Karpas-422 (cell line): Measurements from ENCODE around the gene SYT9. TPM values are rescaled to one million over a fixed set of nuclear protein-coding genes. Genes with fewer than 3 reads are reported as not detected.

Experiments used
- DNase-seq: peaks from one replicate; pipeline ENCODE4 v3.0.0-alpha.2; 2015
- H2AFZ ChIP-seq: fragments of 200-600 bp; sonication (generic); 2 replicates; pipeline ENCODE4 v1.6.1; 2014; ENCODE audit warnings: antibody characterized with exemption, low read length, mixed read lengths
- H3K27ac ChIP-seq: fragments of 200-600 bp; sonication (generic); 2 replicates; pipeline ENCODE4 v1.5.1; 2014; ENCODE audit warnings: mild to moderate bottlenecking, low read length, moderate library complexity
- H3K27me3 ChIP-seq: fragments of 200-600 bp; sonication (generic); 2 replicates; pipeline ENCODE4 v1.6.1; 2014; ENCODE audit warnings: low read length, mixed read lengths
- H3K36me3 ChIP-seq: fragments of 200-600 bp; sonication (generic); 2 replicates; pipeline ENCODE4 v1.6.1; 2014; ENCODE audit warnings: low read length, mixed read lengths; ENCODE audit not compliant: insufficient read depth
- H3K4me1 ChIP-seq: fragments of 200-600 bp; sonication (generic); 2 replicates; pipeline ENCODE4 v1.6.1; 2014; ENCODE audit warnings: mild to moderate bottlenecking, low read length, mixed read lengths
- H3K4me2 ChIP-seq: fragments of 200-600 bp; sonication (generic); 2 replicates; pipeline ENCODE4 v1.6.1; 2014; ENCODE audit warnings: low read length, low read depth, mild to moderate bottlenecking; ENCODE audit not compliant: poor library complexity, severe bottlenecking
- H3K4me3 ChIP-seq: fragments of 200-600 bp; sonication (generic); 2 replicates; pipeline ENCODE4 v1.5.1; 2014; ENCODE audit warnings: mild to moderate bottlenecking, antibody characterized with exemption, low read length, mixed read lengths
- H3K79me2 ChIP-seq: fragments of 200-600 bp; sonication (generic); 2 replicates; pipeline ENCODE4 v1.6.1; 2014; ENCODE audit warnings: mild to moderate bottlenecking, low read length, mixed read lengths
- H3K9ac ChIP-seq: fragments of 200-600 bp; sonication (generic); 2 replicates; pipeline ENCODE4 v1.6.0; 2014; ENCODE audit warnings: low read length
- H3K9me2 ChIP-seq: fragments of 200-600 bp; sonication (generic), shearing (Covaris generic); replicated peaks from 2 replicates; pipeline ENCODE4 v1.6.0; 2014; ENCODE audit warnings: mild to moderate bottlenecking, low read length, moderate library complexity; ENCODE audit not compliant: insufficient read depth
- H3K9me3 ChIP-seq: fragments of 300-700, 200-600 bp; sonication (generic); 2 replicates; pipeline ENCODE4 v1.6.1; 2014; ENCODE audit warnings: low read length, mixed read lengths
- H4K20me1 ChIP-seq: fragments of 200-600 bp; sonication (generic); 2 replicates; pipeline ENCODE4 v1.6.1; 2014; ENCODE audit warnings: mild to moderate bottlenecking, antibody characterized with exemption, low read length, low read depth; ENCODE audit not compliant: insufficient read depth
- total RNA-seq: library from RNA; depleted of rRNA; stranded (reverse); fragments of >200 nt; shearing (Covaris generic); gene quantifications from 2 replicates; pipeline ENCODE4 v1.2.3, GENCODE V29; 2014; ENCODE audit warnings: low replicate concordance

Gene SYT9
- total RNA-seq, 1 experiment from 2014 or later = not detected

- Histone ChIP-seq H3K4me2 (no peak overlapping the region), H3K27ac (no peak overlapping the region), H2AFZ (no peak overlapping the region), H4K20me1 (no peaks in the 10 kb centered on the region), H3K27me3 (no peaks in the 10 kb centered on the region), H3K4me3 (no peak overlapping the region), H3K9me2 (no peaks in the 10 kb centered on the region), H3K36me3 (no peaks in the 10 kb centered on the region), H3K9me3 (no peaks in the 10 kb centered on the region), H3K79me2 (no peaks in the 10 kb centered on the region), H3K4me1 (peaks cover 5% of the 10 kb centered on the region), H3K9ac (no peak overlapping the region)
- peak; percentile 19 for DNase-seq
These were observed 163.5 kb downstream of the SYT9 start for GRCh38 chr11:7414973-7415817.

GRCh38 chr11:7416080-7416479 is 164.4 kb downstream of the SYT9 start:
- Histone ChIP-seq H3K9me3 (no peaks in the 10 kb centered on the region), H3K27ac (no peak overlapping the region), H3K27me3 (no peaks in the 10 kb centered on the region), H3K79me2 (no peaks in the 10 kb centered on the region), H3K9ac (no peak overlapping the region), H2AFZ (no peak overlapping the region), H4K20me1 (no peaks in the 10 kb centered on the region), H3K4me1 (peaks cover 5% of the 10 kb centered on the region), H3K9me2 (no peaks in the 10 kb centered on the region), H3K4me2 (no peak overlapping the region), H3K4me3 (no peak overlapping the region), H3K36me3 (no peaks in the 10 kb centered on the region)
- DNase-seq = no peak

GRCh38 chr11:7417328-7417727 is 165.6 kb downstream of the SYT9 start:
- H3K36me3 ChIP-seq = no peaks in the 10 kb centered on the region
- H3K79me2 ChIP-seq = no peaks in the 10 kb centered on the region
- H3K4me3 ChIP-seq = no peak overlapping the region
- H3K27ac ChIP-seq = no peak overlapping the region
- H3K9me3 ChIP-seq = no peaks in the 10 kb centered on the region
- no peaks in the 10 kb centered on the region for H3K27me3 ChIP-seq
- H3K4me1 ChIP-seq = peaks cover 5% of the 10 kb centered on the region
- no peak overlapping the region for H2AFZ ChIP-seq
- no peaks in the 10 kb centered on the region for H3K9me2 ChIP-seq
- no peak overlapping the region for H3K9ac ChIP-seq
- H3K4me2 ChIP-seq = no peak overlapping the region
- no peak for DNase-seq
- H4K20me1 ChIP-seq = no peaks in the 10 kb centered on the region

GRCh38 chr11:7418061-7418460 is 166.4 kb downstream of the SYT9 start:
- no peaks in the 10 kb centered on the region for H3K36me3 ChIP-seq
- no peak overlapping the region for H3K4me3 ChIP-seq
- no peaks in the 10 kb centered on the region for H3K9me2 ChIP-seq
- no peak overlapping the region for H3K9ac ChIP-seq
- no peak overlapping the region for H3K27ac ChIP-seq
- no peaks in the 10 kb centered on the region for H3K9me3 ChIP-seq
- peaks cover 5% of the 10 kb centered on the region for H3K4me1 ChIP-seq
- H3K27me3 ChIP-seq = no peaks in the 10 kb centered on the region
- no peak overlapping the region for H3K4me2 ChIP-seq
- H2AFZ ChIP-seq = no peak overlapping the region
- no peaks in the 10 kb centered on the region for H3K79me2 ChIP-seq
- DNase-seq = no peak
- H4K20me1 ChIP-seq = no peaks in the 10 kb centered on the region

GRCh38 chr11:7418906-7419305 is 167.2 kb downstream of the SYT9 start:
- Histone ChIP-seq H3K4me1 (peaks cover 5% of the 10 kb centered on the region), H3K9me3 (no peaks in the 10 kb centered on the region), H3K4me2 (no peak overlapping the region), H3K36me3 (no peaks in the 10 kb centered on the region), H3K27me3 (no peaks in the 10 kb centered on the region), H3K4me3 (no peak overlapping the region), H3K79me2 (no peaks in the 10 kb centered on the region), H2AFZ (no peak overlapping the region), H3K9ac (no peak overlapping the region), H3K9me2 (no peaks in the 10 kb centered on the region), H4K20me1 (no peaks in the 10 kb centered on the region), H3K27ac (no peak overlapping the region)
- no peak for DNase-seq

- Histone ChIP-seq H3K9ac (no peak overlapping the region), H3K4me1 (peaks cover 5% of the 10 kb centered on the region), H2AFZ (no peak overlapping the region), H3K79me2 (no peaks in the 10 kb centered on the region), H3K9me2 (no peaks in the 10 kb centered on the region), H3K27ac (no peak overlapping the region), H3K9me3 (no peaks in the 10 kb centered on the region), H4K20me1 (no peaks in the 10 kb centered on the region), H3K27me3 (no peaks in the 10 kb centered on the region), H3K4me3 (no peak overlapping the region), H3K4me2 (no peak overlapping the region), H3K36me3 (no peaks in the 10 kb centered on the region)
- DNase-seq = no peak
These were observed 169.4 kb downstream of the SYT9 start for GRCh38 chr11:7421136-7421535.

- Histone ChIP-seq H3K4me1 (peaks cover 5% of the 10 kb centered on the region), H4K20me1 (no peaks in the 10 kb centered on the region), H3K36me3 (no peaks in the 10 kb centered on the region), H3K27ac (no peak overlapping the region), H3K9ac (no peak overlapping the region), H3K9me3 (no peaks in the 10 kb centered on the region), H3K79me2 (no peaks in the 10 kb centered on the region), H3K9me2 (no peaks in the 10 kb centered on the region), H3K27me3 (no peaks in the 10 kb centered on the region), H2AFZ (no peak overlapping the region), H3K4me3 (no peak overlapping the region), H3K4me2 (no peak overlapping the region)
- peak; percentile 43 for DNase-seq
These were observed 171.0 kb downstream of the SYT9 start for GRCh38 chr11:7422544-7423331.

- H3K4me2 ChIP-seq = no peak overlapping the region
- H3K27ac ChIP-seq = no peak overlapping the region
- H3K27me3 ChIP-seq = no peaks in the 10 kb centered on the region
- H3K4me3 ChIP-seq = no peak overlapping the region
- no peak overlapping the region for H2AFZ ChIP-seq
- no peak for DNase-seq
- H3K36me3 ChIP-seq = no peaks in the 10 kb centered on the region
- no peaks in the 10 kb centered on the region for H3K79me2 ChIP-seq
- no peaks in the 10 kb centered on the region for H3K9me2 ChIP-seq
- no peak overlapping the region for H3K9ac ChIP-seq
- H3K4me1 ChIP-seq = no peaks in the 10 kb centered on the region
- no peaks in the 10 kb centered on the region for H4K20me1 ChIP-seq
- H3K9me3 ChIP-seq = no peaks in the 10 kb centered on the region
These were observed 172.2 kb downstream of the SYT9 start for GRCh38 chr11:7423946-7424345.
